ENCODE results near the gene CNN2. TPM values are rescaled to one million over a fixed set of nuclear protein-coding genes. Genes with fewer than 3 reads are reported as not detected.
A peak's percentile ranks its signal among the peaks of the same experiment; 100 is the strongest.

CNN2 gene
- total and polyA plus RNA-seq, 3 experiments from 2014 or later = 78.1 to 792 (median 78.9) TPM

DNA sequence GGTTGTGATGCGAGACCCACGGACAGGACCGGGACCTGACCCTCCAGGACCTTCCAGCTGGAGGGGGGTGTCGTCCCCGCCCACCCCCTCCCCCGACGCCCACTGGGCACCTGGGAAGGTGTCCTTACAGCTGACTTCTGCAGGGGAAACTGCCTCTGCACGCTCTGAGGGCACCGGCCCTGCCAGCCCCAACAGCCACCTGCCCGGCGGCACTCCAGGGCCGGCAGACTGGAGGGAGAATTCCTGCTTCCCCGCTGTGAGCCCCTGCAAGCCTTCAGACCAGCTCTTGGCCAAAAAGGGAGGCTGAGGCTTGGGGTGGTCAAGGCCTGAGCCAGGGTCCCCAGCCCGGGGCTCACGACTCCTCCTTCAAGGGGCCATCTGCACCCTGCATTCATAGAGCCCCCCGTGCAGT is 1.2 kb downstream of the CNN2 start:
- Histone ChIP-seq H3K27me3 (ENCODE audit: insufficient read depth, low read length, poor library complexity, severe bottlenecking) (no peaks in the 10 kb centered on the region), H3K4me1 (ENCODE audit: insufficient read depth, low read length) (peaks cover 38% of the 10 kb centered on the region), H3K36me3 (ENCODE audit: insufficient read depth, low read length) (peaks cover 10% of the 10 kb centered on the region), H3K27ac (ENCODE audit: low read depth, low read length) (peak overlapping the region; percentile 89), H3K9me3 (ENCODE audit: low read length) (no peaks in the 10 kb centered on the region), H3K4me3 (ENCODE audit: low read length) (peak overlapping the region; percentile 92)
- H3K9me3 Mint-ChIP-seq = no peaks in the 10 kb centered on the region
- ChIA-PET CTCF (interaction anchor here (0.8 to 8.4 kb wide), 12 partner anchors 9 to 242 kb away, joined by 3 to 62 read pairs (median 4); partner anchors contain the start of genes ABCA7, ARHGAP45 and CIRBP), POLR2A (interaction anchor here (0.5 to 9.2 kb wide), 13 partner anchors 12 to 484 kb away, joined by 3 to 143 read pairs (median 4); partner anchors contain the start of genes ABCA7, ARHGAP45, CIRBP and GZMM)
- no peak for DNase-seq
- H3K27ac Mint-ChIP-seq = peak overlapping the region; percentile 89 to 99 (median 95)
- peaks cover 0 to 31% (median 7%) of the 10 kb centered on the region in 3 donors for H3K36me3 Mint-ChIP-seq
- peaks cover 0 to 4% of the 10 kb centered on the region in 2 donors for H3K27me3 Mint-ChIP-seq
- H3K4me3 Mint-ChIP-seq = peak overlapping the region; percentile 95 to 99 (median 98)
- peaks cover 27 to 44% (median 27%) of the 10 kb centered on the region in 3 donors for H3K4me1 Mint-ChIP-seq

DNA sequence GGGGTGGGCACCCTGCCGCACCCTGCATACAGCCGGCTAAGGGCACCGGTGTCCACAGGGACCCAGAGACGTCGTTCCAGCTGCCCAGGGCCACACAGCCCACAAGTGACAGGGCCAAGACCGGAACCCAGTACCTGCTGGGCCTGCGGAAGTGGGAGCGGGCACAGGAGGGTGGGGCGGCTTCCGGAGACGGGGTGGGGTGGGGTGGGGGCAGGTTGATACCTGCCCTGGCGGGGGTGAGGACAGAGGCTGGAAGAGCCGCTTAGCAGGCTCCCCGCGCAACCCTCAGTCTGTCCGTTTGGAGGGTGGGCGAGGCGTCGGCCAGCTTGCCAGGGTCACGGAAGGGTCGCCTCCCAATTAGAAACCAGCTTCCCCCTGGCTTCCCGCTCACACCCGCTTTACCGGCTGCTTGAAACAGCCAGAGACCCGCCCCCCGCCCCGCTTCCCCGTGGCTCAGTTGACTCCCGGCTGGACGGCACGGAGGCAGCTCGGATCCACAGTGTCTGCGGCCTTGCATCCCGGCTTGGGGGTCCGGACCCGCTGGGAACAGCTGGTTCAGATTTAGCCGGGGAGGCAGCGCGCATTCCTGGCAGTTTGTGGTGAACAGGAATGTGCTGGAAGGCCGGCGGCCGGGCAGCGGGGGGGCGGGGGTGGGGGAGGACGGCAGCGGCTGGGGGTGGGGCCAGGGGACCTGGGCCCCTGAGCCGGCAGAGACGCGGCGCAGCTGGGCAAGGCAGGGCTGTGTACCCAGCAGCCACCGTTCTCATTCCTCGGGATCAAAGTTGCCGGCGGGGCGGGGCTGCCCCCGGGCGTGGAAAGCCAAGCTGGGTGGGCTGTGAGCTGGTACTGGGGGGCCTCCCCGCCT is 1.9 kb downstream of the CNN2 start:
- POLR2A ChIA-PET = interaction anchor here (0.5 to 9.2 kb wide), 18 partner anchors 11 to 1579 kb away, joined by 3 to 143 read pairs (median 4); partner anchors contain the start of genes ABCA7, ARHGAP45, CIRBP and GZMM
- Mint-ChIP-seq H3K4me3 (peak overlapping the region; percentile 95 to 99 (median 98)), H3K36me3 (peaks cover 0 to 38% (median 7%) of the 10 kb centered on the region in 3 donors), H3K27ac (peak overlapping the region; percentile 87 to 98 (median 92)), H3K4me1 (peaks cover 31 to 47% (median 32%) of the 10 kb centered on the region in 3 donors), H3K27me3 (peaks cover 0 to 4% of the 10 kb centered on the region in 2 donors), H3K9me3 (no peaks in the 10 kb centered on the region)
- Histone ChIP-seq H3K27ac (ENCODE audit: low read depth, low read length) (peak overlapping the region; percentile 89), H3K9me3 (ENCODE audit: low read length) (no peaks in the 10 kb centered on the region), H3K36me3 (ENCODE audit: insufficient read depth, low read length) (peaks cover 15% of the 10 kb centered on the region), H3K4me3 (ENCODE audit: low read length) (peak overlapping the region; percentile 92), H3K27me3 (ENCODE audit: insufficient read depth, low read length, poor library complexity, severe bottlenecking) (no peaks in the 10 kb centered on the region), H3K4me1 (ENCODE audit: insufficient read depth, low read length) (peaks cover 44% of the 10 kb centered on the region)
- DNase-seq = peak; percentile 49 to 82 (median 66)
- CTCF ChIA-PET = interaction anchor here (0.9 to 8.4 kb wide), 13 partner anchors 8 to 241 kb away, joined by 3 to 62 read pairs (median 6); partner anchors contain the start of genes ABCA7, ARHGAP45 and CIRBP

DNA sequence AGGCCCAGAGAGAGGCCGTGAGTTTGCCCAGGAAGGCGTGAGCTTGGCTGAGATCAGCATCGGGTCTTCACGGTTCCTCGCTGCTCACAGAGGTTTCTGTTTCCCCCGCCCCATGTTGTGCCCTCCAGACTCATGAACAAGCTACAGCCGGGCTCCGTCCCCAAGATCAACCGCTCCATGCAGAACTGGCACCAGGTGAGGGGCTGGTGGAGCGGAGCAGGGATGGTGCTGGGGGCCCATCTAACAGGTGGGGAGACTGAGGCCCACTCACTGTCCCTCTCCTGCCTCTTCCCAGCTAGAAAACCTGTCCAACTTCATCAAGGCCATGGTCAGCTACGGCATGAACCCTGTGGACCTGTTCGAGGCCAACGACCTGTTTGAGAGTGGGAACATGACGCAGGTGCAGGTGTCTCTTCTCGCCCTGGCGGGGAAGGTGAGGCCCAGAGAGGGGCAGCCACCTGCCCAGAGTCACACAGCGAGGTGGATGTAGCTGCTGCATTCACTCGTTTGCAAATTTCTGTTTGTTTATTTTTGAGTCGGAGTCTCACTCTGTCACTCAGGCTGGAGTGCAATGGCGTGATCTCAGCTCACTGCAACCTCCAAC is 6.0 kb downstream of the CNN2 start:
- DNase-seq = no peak
- Mint-ChIP-seq H3K27me3 (peaks cover 0 to 5% of the 10 kb centered on the region in 2 donors), H3K9me3 (no peaks in the 10 kb centered on the region), H3K36me3 (peaks cover 0 to 51% (median 7%) of the 10 kb centered on the region in 3 donors), H3K4me3 (peak overlapping the region in 3 of 7 donors; percentile 1 to 47 (median 44)), H3K4me1 (peaks cover 28 to 53% (median 35%) of the 10 kb centered on the region in 3 donors), H3K27ac (peak overlapping the region in 7 of 8 donors; percentile 46 to 98 (median 77))
- no peaks in the 10 kb centered on the region for H3K9me3 ChIP-seq (ENCODE audit: low read length)
- H3K4me3 ChIP-seq (ENCODE audit: low read length) = no peak overlapping the region
- H3K27me3 ChIP-seq (ENCODE audit: insufficient read depth, low read length, poor library complexity, severe bottlenecking) = no peaks in the 10 kb centered on the region
- peaks cover 27% of the 10 kb centered on the region for H3K36me3 ChIP-seq (ENCODE audit: insufficient read depth, low read length)
- POLR2A ChIA-PET = interaction anchor here (0.6 to 9.2 kb wide), 6 partner anchors 16 to 55 kb away, joined by 3 to 143 read pairs (median 5); no protein-coding TSS in a partner anchor
- CTCF ChIA-PET = interaction anchor here (1.1 to 8.4 kb wide), 4 partner anchors 11 to 34 kb away, joined by 3 to 62 read pairs (median 4); partner anchors contain the start of genes ARHGAP45, GRIN3B and RNU6-2
- no peak overlapping the region for H3K27ac ChIP-seq (ENCODE audit: low read depth, low read length)
- H3K4me1 ChIP-seq (ENCODE audit: insufficient read depth, low read length) = peaks cover 49% of the 10 kb centered on the region

DNA sequence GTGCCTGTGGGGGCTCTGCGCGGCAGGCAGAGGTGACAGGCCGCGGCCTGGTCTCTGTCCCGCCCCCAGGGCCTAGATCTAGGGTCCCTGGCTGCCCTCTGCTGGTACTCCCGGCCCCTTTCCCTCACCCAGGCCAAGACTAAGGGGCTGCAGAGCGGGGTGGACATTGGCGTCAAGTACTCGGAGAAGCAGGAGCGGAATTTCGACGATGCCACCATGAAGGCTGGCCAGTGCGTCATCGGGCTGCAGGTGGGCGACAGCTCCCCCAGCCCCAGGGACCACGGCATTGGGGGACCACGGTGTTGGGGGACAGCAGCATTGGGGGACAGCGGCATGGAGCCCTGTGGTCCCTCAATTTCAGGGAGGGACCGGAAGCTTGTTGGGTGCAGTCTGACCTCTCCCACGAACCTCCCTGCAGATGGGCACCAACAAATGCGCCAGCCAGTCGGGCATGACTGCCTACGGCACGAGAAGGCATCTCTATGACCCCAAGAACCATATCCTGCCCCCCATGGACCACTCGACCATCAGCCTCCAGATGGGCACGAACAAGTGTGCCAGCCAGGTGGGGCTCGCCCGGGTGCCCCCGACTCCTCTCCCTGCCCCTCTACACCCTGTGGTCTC is 9.7 kb downstream of the CNN2 start:
- Mint-ChIP-seq H3K27me3 (peaks cover 0 to 1% of the 10 kb centered on the region in 2 donors), H3K4me1 (peaks cover 46 to 65% (median 53%) of the 10 kb centered on the region in 3 donors), H3K36me3 (peaks cover 2 to 61% (median 6%) of the 10 kb centered on the region in 3 donors), H3K27ac (peak overlapping the region in 7 of 8 donors; percentile 29 to 86 (median 58)), H3K4me3 (peak overlapping the region in 3 of 7 donors; percentile 44 to 57 (median 48)), H3K9me3 (no peaks in the 10 kb centered on the region)
- no peaks in the 10 kb centered on the region for H3K9me3 ChIP-seq (ENCODE audit: low read length)
- peaks cover 53% of the 10 kb centered on the region for H3K4me1 ChIP-seq (ENCODE audit: insufficient read depth, low read length)
- no peak overlapping the region for H3K4me3 ChIP-seq (ENCODE audit: low read length)
- H3K27ac ChIP-seq (ENCODE audit: low read depth, low read length) = no peak overlapping the region
- ChIA-PET CTCF (interaction anchor here (1.0 to 2.8 kb wide), 7 partner anchors 7 to 158 kb away, joined by 3 to 11 read pairs (median 5); partner anchors contain the start of gene CNN2), POLR2A (interaction anchor here (1.2 to 6.7 kb wide), 4 partner anchors 8 to 52 kb away, joined by 6 to 134 read pairs (median 8); partner anchors contain the start of genes ARHGAP45 and CNN2)
- peak in 2 of 5 donors; percentile 21 to 47 for DNase-seq
- peaks cover 27% of the 10 kb centered on the region for H3K36me3 ChIP-seq (ENCODE audit: insufficient read depth, low read length)
- H3K27me3 ChIP-seq (ENCODE audit: insufficient read depth, low read length, poor library complexity, severe bottlenecking) = no peaks in the 10 kb centered on the region

DNA sequence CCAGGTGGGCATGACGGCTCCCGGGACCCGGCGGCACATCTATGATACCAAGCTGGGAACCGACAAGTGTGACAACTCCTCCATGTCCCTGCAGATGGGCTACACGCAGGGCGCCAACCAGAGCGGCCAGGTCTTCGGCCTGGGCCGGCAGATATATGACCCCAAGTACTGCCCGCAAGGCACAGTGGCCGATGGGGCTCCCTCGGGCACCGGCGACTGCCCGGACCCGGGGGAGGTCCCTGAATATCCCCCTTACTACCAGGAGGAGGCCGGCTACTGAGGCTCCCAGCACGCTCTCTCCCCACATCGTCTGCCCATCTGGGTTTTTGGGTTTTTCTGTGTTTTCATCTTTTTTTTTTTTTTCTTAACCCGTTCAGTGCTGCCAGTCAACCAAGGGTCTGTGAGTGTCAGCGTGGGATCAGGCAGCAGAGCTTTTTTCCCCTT is 11.2 kb downstream of the CNN2 start:
- peaks cover 55% of the 10 kb centered on the region for H3K4me1 ChIP-seq (ENCODE audit: insufficient read depth, low read length)
- peak overlapping the region in 6 of 7 donors; percentile 75 to 100 (median 97) for H3K4me3 Mint-ChIP-seq
- H3K36me3 Mint-ChIP-seq = peaks cover 2 to 58% (median 6%) of the 10 kb centered on the region in 3 donors
- peak overlapping the region; percentile 85 to 98 (median 92) for H3K27ac Mint-ChIP-seq
- peak overlapping the region; percentile 53 for H3K27ac ChIP-seq (ENCODE audit: low read depth, low read length)
- peak overlapping the region; percentile 34 for H3K4me3 ChIP-seq (ENCODE audit: low read length)
- peaks cover 49 to 68% (median 52%) of the 10 kb centered on the region in 3 donors for H3K4me1 Mint-ChIP-seq
- no peaks in the 10 kb centered on the region for H3K9me3 Mint-ChIP-seq
- peaks cover 22% of the 10 kb centered on the region for H3K36me3 ChIP-seq (ENCODE audit: insufficient read depth, low read length)
- peaks cover 0 to 1% of the 10 kb centered on the region in 2 donors for H3K27me3 Mint-ChIP-seq
- no peaks in the 10 kb centered on the region for H3K27me3 ChIP-seq (ENCODE audit: insufficient read depth, low read length, poor library complexity, severe bottlenecking)
- POLR2A ChIA-PET = interaction anchor here (0.5 to 6.7 kb wide), 9 partner anchors 9 to 167 kb away, joined by 3 to 134 read pairs (median 10); partner anchors contain the start of genes ARHGAP45, CNN2 and RNU6-2
- no peaks in the 10 kb centered on the region for H3K9me3 ChIP-seq (ENCODE audit: low read length)
- DNase-seq = peak in 1 of 5 donors; percentile 38
- CTCF ChIA-PET = interaction anchor here (1.6 to 2.8 kb wide), 5 partner anchors 9 to 30 kb away, joined by 5 to 11 read pairs (median 5); partner anchors contain the start of genes ARHGAP45 and CNN2

GRCh38 chr19:1038978-1039645 is 12.7 kb downstream of the CNN2 start:
- Mint-ChIP-seq H3K27ac (peak overlapping the region; percentile 73 to 97 (median 92)), H3K9me3 (no peaks in the 10 kb centered on the region), H3K27me3 (peaks cover 0 to 1% of the 10 kb centered on the region in 2 donors), H3K4me1 (peaks cover 41 to 61% (median 46%) of the 10 kb centered on the region in 3 donors), H3K36me3 (peaks cover 2 to 59% (median 6%) of the 10 kb centered on the region in 3 donors), H3K4me3 (peak overlapping the region; percentile 39 to 100 (median 97))
- Histone ChIP-seq H3K36me3 (ENCODE audit: insufficient read depth, low read length) (peaks cover 22% of the 10 kb centered on the region), H3K27ac (ENCODE audit: low read depth, low read length) (peak overlapping the region; percentile 72), H3K4me3 (ENCODE audit: low read length) (peak overlapping the region; percentile 78), H3K9me3 (ENCODE audit: low read length) (no peaks in the 10 kb centered on the region), H3K27me3 (ENCODE audit: insufficient read depth, low read length, poor library complexity, severe bottlenecking) (no peaks in the 10 kb centered on the region), H3K4me1 (ENCODE audit: insufficient read depth, low read length) (peaks cover 49% of the 10 kb centered on the region)
- ChIA-PET POLR2A (interaction anchor here (0.6 to 6.7 kb wide), 16 partner anchors 10 to 200 kb away, joined by 3 to 134 read pairs (median 5); partner anchors contain the start of genes ARHGAP45, CNN2, GPX4 and POLR2E), CTCF (interaction anchor here (0.9 to 4.1 kb wide), 11 partner anchors 8 to 50 kb away, joined by 3 to 30 read pairs (median 5); partner anchors contain the start of genes ARHGAP45, CNN2 and RNU6-2)
- DNase-seq = peak in 3 of 5 donors; percentile 34 to 66 (median 54)

Data from CD8-positive, alpha-beta memory T cell (primary cell).